Coronary artery (tissue), 2 donors: ENCODE data around the gene APOE.

Source experiments
- DNase-seq: peaks from one replicate; pipeline ENCODE4 v3.0.0-alpha.2; 2017; ENCODE audit warnings: low spot score
- H3K27ac ChIP-seq, 2 donors: fragments of 200-600 bp; sonication (generic); one replicate each; pipeline ENCODE4 v1.5.1; 2016 to 2019
- H3K4me3 ChIP-seq: fragments of 200-600 bp; sonication (generic); 2 replicates; pipeline ENCODE4 v1.5.1; 2016; ENCODE audit warnings: mild to moderate bottlenecking, moderate library complexity
- CTCF ChIP-seq: fragments of 200-600 bp; sonication (generic); IDR thresholded peaks from one replicate; pipeline ENCODE4 v1.5.1; 2019; ENCODE audit warnings: antibody characterized with exemption

The APOE gene

DNA sequence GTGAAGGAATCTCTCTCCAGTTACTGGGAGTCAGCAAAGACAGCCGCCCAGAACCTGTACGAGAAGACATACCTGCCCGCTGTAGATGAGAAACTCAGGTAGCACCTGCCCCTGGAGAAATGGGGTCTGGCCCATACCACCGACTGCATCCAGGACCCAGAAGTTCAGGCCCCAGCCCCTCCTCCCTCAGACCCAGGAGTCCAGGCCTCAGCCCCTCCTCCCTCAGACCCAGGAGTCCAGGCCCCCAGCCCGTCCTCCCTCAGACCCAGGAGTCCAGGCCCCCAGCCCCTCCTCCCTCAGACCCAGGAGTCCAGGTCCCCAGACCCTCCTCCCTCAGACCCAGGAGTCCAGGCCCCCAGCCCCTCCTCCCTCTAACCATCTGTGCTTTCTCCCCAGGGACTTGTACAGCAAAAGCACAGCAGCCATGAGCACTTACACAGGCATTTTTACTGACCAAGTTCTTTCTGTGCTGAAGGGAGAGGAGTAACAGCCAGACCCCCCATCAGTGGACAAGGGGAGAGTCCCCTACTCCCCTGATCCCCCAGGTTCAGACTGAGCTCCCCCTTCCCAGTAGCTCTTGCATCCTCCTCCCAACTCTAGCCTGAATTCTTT lies 43.3 kb downstream of the APOE start:
- Histone ChIP-seq H3K27ac (no peak overlapping the region), H3K4me3 (no peak overlapping the region)
- DNase-seq = no peak
- TF ChIP-seq CTCF = no peak

DNA sequence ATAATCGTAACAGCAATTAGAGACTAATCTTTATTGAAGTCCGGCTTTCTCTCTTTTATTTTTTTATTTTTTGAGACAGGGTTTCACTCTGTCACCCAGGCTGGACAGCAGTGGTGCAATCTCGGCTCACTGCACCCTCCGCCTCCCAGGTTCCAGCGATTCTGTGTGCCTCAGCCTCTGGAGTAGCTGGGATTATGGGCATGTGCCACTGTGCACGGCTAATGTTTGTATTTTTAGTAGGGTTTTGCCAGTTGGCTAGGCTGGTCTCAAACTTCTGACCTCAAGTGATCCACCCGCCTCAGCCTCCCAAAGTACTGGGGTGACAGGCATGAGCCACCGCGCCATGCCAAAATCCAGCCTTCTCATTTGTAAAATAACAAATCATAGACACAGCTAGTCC lies 44.0 kb downstream of the APOE start:
- no peak for TF ChIP-seq CTCF
- Histone ChIP-seq H3K4me3 (no peak overlapping the region), H3K27ac (no peak overlapping the region)
- no peak for DNase-seq

- H3K4me3 ChIP-seq = peak overlapping the region; percentile 26
- peak overlapping the region in 1 of 2 donors; percentile 70 for H3K27ac ChIP-seq
- TF ChIP-seq CTCF = peak; percentile 88
- no peak for DNase-seq
Observed at GRCh38 chr19:44951179-44952159, 45.9 kb downstream of the APOE start.

GRCh38 chr19:44954278-44954648 lies 48.7 kb downstream of the APOE start:
- peak overlapping the region; percentile 83 for H3K4me3 ChIP-seq

GRCh38 chr19:44954649-44955504 lies 49.3 kb downstream of the APOE start, which contains the start of gene CLPTM1:
CLPTM1 (plus strand) TSS chr19:44955380; CDS start chr19:44955396, 16 bp downstream.
- peak; percentile 96 for DNase-seq
- H3K4me3 ChIP-seq = peak within 1 kb of the TSS; percentile 83
- no peak for TF ChIP-seq CTCF
- peak within 1 kb of the TSS; percentile 90 to 92 for H3K27ac ChIP-seq

More at GRCh38 chr19:44954278-44954648, 48.7 kb downstream of the APOE start:
- H3K27ac ChIP-seq = peak overlapping the region; percentile 90 to 92
- DNase-seq = no peak
- no peak for TF ChIP-seq CTCF

- peak overlapping the region; percentile 83 for H3K4me3 ChIP-seq
- peak overlapping the region; percentile 90 to 92 for H3K27ac ChIP-seq
- TF ChIP-seq CTCF = no peak
- no peak for DNase-seq
Observed at GRCh38 chr19:44955505-44956439, 50.2 kb downstream of the APOE start.
